HG03097 (cell line): ENCODE measurements around the gene CXXC1.
"Not testable (repeated sequence)": the region's sequence is repeated elsewhere in the genome, so short reads cannot be mapped to it uniquely, and the experiment has no call there.

Experiments
- ATAC-seq: cut with Tn5 transposase; IDR thresholded peaks from one replicate; pipeline ENCODE4 v1.9.1; 2021; ENCODE audit not compliant: unreplicated experiment, low FRiP score

CXXC1 gene

DNA sequence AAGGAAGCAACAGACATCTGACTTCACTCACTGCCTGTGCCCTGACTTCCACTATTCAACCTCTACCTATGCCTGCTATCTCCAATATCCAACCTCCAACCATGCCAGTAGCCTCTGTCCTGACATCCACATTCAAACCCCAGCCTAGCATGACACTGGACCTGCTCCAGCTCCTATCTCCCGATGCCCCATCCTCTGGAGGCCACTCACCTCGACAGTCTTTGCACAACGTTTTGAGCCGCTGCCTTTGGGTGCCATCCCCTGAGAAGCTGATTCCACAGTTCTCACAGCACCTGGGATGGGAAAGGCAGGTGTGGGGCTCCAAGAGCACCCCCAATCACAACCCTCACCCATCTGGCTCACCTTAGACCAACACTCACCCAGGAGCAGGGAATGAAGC, 11.0 kb downstream of the CXXC1 start:
- ATAC-seq = no peak

- no peak for ATAC-seq
Measured at GRCh38 chr18:50275503-50276036, 11.9 kb downstream of the CXXC1 start.

- ATAC-seq = no peak
Measured at GRCh38 chr18:50274941-50275340, 12.6 kb downstream of the CXXC1 start.

GRCh38 chr18:50274044-50274442, 13.4 kb downstream of the CXXC1 start:
- no peak for ATAC-seq

DNA sequence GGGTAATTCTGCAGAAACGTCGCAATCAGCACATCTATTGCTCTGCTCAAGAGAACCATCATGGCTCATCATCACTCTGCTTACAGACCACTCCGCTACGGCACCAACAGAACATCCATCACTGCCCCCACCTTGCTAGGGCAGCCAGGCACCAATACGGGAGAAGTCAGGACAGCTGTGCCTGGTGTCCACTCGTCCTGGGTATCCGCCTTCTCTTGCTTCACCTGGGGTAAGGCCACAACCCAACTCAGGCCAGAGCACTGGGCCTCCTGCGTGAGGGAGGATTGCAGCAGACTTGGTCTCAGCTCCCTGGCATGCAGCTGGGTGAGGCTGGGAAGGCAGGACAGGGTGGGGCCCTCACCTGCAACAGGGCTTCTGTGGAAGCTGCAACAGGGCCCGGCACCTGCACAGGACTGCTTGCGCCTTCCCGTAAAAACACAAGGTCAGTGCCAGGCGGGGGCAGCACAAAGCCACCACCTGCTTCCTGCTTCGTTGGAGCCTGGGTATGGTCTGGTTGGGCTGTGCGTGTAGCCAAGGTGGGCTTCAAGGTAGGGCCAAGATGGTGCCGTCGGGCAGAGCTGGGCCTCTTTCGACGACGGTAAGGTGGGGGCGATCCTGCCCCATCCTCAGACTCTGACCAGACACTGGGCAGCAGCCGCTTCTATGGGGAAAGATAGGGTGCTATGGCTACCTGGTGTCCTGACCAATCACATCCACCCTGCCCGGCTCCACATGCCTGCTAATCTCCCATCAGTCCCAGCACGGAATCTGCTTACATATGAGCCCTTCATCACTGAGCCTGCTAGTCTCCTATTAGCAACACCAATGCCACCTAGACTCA, 14.1 kb downstream of the CXXC1 start:
- no peak for ATAC-seq

DNA sequence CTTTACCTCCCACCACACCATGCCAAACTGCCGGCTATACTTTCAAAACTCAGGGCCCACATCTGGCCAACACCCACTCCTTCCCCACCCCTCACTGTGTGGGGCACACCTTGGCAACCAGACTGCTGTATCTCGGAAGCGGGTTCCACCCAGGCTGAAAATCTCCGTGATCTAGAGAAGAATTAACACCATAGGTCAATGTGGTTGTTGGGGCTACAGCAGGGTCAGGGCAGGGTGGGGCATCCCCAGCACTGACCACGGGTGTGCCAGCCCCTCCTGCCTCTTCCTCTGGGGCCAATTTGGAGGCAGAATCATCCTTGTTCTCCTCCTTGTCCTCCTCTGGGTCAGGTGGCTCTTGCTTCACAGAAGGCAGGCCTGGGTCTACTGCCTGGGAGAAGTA, 14.9 kb downstream of the CXXC1 start:
- ATAC-seq = no peak

- ATAC-seq = peak; percentile 62
Measured at GRCh38 chr18:50268022-50268747, 19.3 kb downstream of the CXXC1 start.

- peak; percentile 75 for ATAC-seq
Measured at GRCh38 chr18:50266248-50266704, 21.2 kb downstream of the CXXC1 start, which contains the start of gene CFAP53. Gene CFAP53, minus strand, starts transcription at chr18:50266495. Its CDS starts 91 bp downstream, at chr18:50266404.

- no peak for ATAC-seq
Measured at GRCh38 chr18:50262977-50263376, 24.5 kb downstream of the CXXC1 start.

- no peak for ATAC-seq
Measured at GRCh38 chr18:50250935-50251334, 36.6 kb downstream of the CXXC1 start.

DNA sequence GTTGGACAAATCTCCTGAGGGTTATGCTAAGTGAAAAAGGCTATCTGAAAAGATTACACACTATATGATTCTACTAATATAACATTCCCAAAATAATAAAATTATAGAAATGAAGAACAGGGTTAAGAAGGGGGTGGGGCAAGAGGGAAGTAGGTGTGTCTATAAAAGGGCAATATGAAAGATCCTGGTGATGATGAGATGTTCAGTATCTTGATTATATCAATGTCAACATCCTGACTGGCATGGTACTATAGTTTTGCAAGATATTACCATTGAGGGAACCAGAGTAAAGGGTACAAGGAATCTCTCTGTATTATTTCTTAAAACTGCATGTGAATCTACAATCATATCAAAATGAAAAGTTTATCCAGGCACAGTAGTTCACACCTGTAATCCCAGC, 37.9 kb downstream of the CXXC1 start:
- no peak for ATAC-seq

DNA sequence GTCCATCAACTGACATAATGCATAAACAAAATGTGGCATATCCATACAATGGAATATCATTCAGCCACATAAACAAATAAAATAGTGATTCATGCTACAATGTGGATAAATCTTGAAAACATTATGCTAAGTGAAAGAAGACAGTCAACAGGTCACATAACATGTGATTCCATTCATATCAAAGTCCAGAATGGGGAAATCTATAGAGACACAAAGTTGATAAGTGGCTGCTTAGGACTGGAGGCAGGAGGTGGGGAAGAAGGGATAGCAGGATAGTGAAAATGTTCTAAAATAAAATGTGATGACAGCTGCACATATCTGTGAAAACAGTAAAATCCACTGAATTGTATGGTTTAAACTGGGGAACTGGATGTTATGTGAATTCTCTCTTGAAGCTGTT, 39.9 kb downstream of the CXXC1 start:
- no peak for ATAC-seq

- ATAC-seq = not testable (repeated sequence)
Measured at GRCh38 chr18:50241768-50242167, 45.7 kb downstream of the CXXC1 start.

- no peak for ATAC-seq
Measured at GRCh38 chr18:50240080-50240563, 47.4 kb downstream of the CXXC1 start.

DNA sequence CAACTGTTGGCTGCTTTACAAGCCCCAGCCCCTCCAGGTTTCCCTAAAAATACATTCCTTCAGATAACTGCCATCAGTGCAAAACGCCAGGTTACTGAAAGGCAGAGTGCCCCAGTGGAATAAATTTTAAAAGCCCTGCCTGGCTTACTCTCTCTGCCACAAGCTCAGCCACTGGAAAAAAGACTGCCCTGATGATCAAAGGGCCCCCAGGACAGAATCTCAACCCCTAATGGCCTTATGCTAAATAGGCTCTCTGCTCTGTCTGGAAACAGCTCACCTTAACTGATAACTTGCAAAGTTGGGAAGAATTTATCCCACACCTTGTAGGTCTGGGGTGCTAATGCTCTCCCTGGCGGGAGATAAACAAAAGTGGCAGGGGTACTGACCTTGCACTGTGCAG, 55.1 kb downstream of the CXXC1 start:
- no peak for ATAC-seq
